ENCODE results near the gene PPP1R1B. TPM values are rescaled to one million over a fixed set of nuclear protein-coding genes. Genes with fewer than 3 reads are reported as not detected.

The PPP1R1B gene
- total and polyA plus RNA-seq, 9 of the 15 experiments (the other 6 are each of a cell fraction or from before 2014, with no cell fraction given): 0.07 to 0.18 (median 0.10) TPM; not detected in 4

GRCh38 chr17:39672522-39673334, 46.0 kb downstream of the PPP1R1B start:
- no peak overlapping the region for H2AFZ ChIP-seq (ENCODE audit: low read depth, low read length)
- H3K27me3 ChIP-seq (ENCODE audit: control insufficient read depth in 2 of 2, insufficient read depth in 2 of 2, low read length in 2 of 2): no peaks in the 10 kb centered on the region
- FAIRE-seq: no peak
- 66% methylated on average over 15 of the region's 15 CpGs for WGBS (ENCODE audit: insufficient coverage, low coverage, missing lambda C conversion rate)
- DNase-seq (ENCODE audit: extremely low read depth in 1 of 4, low spot score in 3 of 4): no peak
- peaks cover 13% of the 10 kb centered on the region; the same call in 2 of the 3 replicates for H3K79me2 ChIP-seq (ENCODE audit: control insufficient read depth, insufficient read depth, low read length)
- in situ Hi-C loops (cut with MboI) (loop anchor here (5.0 kb wide), 1 partner anchor 50 kb away; no protein-coding TSS in a partner anchor), intact Hi-C loops (cut with micrococcal nuclease) (loop anchor here (1.0 to 5.0 kb wide), 2 partner anchors 50 to 80 kb away; no protein-coding TSS in a partner anchor)
- POLR2A ChIA-PET: interaction anchor here (0.7 to 1.0 kb wide), 3 partner anchors 15 to 39 kb away, joined by 3 to 4 read pairs (median 4); partner anchors contain the start of gene PGAP3
- peaks cover 32 to 90% of the 10 kb centered on the region in 2 experiments; a peak in 4 of 5 replicates for H3K4me1 ChIP-seq (replicated peaks in 1 of 2; ENCODE audit: control insufficient read depth in 2 of 2, insufficient read depth in 2 of 2, low read length in 2 of 2)
- no peaks in the 10 kb centered on the region; the same call in 1 of the 2 replicates for H4K20me1 ChIP-seq (replicated peaks; ENCODE audit: control insufficient read depth, insufficient read depth, low read length)
- TF ChIP-seq CTCF (IDR thresholded peaks at IDR 0.05 in 2 of 3, conservative IDR thresholded peaks at IDR 0.05 in 1 of 3; ENCODE audit: insufficient read depth in 2 of 3, low read depth in 1 of 3, low read length in 3 of 3) (peak in 1 of 3 experiments; percentile 30; a peak in 1 of 6 replicates), POLR2G (IDR thresholded peaks at IDR 0.05; ENCODE audit: low read depth, low read length) (0 out of 2 replicates have a peak, but pooled peaks have one; percentile 26), GATA2 (CRISPR knock-in tag; IDR thresholded peaks at IDR 0.05) (no peak), SMARCB1 (IDR thresholded peaks at IDR 0.05; ENCODE audit: insufficient read length, low read depth) (no peak), MXD1 (CRISPR knock-in tag; IDR thresholded peaks at IDR 0.05; ENCODE audit: borderline replicate concordance, poor library complexity, severe bottlenecking) (no peak), ZNF740 (CRISPR knock-in tag; IDR thresholded peaks at IDR 0.05) (0 out of 2 replicates have a peak, but pooled peaks have one; percentile 1), ZNF740 (tag; IDR thresholded peaks at IDR 0.05) (no peak), MAX (CRISPR knock-in tag; IDR thresholded peaks at IDR 0.05) (0 out of 2 replicates have a peak, but pooled peaks have one; percentile 19)
- no peak for ATAC-seq
- H3K36me3 ChIP-seq (ENCODE audit: control insufficient read depth, insufficient read depth, low read length): peaks cover 7% of the 10 kb centered on the region; the same call in 2 of the 3 replicates
- CTCF ChIA-PET (ENCODE audit: low intra/inter-chr PET ratio): interaction anchor here (0.9 to 8.3 kb wide), 3 partner anchors 51 to 125 kb away, joined by 3 to 131 read pairs (median 4); no protein-coding TSS in a partner anchor
- H3K9ac ChIP-seq (ENCODE audit: insufficient read depth in 1 of 2, low read depth in 2 of 2, low read length in 2 of 2): peak overlapping the region in 1 of 2 experiments; percentile 57; a peak in 1 of 4 replicates
- H3K9me3 ChIP-seq (replicated peaks; ENCODE audit: control insufficient read depth, insufficient read depth, low read depth, low read length): no peaks in the 10 kb centered on the region
- no peak overlapping the region for H3K4me2 ChIP-seq (ENCODE audit: insufficient read depth, low read length)
- no peak overlapping the region for H3K27ac ChIP-seq (ENCODE audit: extremely low read depth, low read depth, low read length)
- H3K4me3 ChIP-seq: no peak overlapping the region
- no TSS peak for BruUV-seq (replicated peaks)
- no peaks in the 10 kb centered on the region for H3K9me1 ChIP-seq (ENCODE audit: control insufficient read depth, insufficient read depth, low read length)
